ENCODE measurements around the gene OR6C75.
"Not testable (repeated sequence)": the region's sequence is repeated elsewhere in the genome, so short reads cannot be mapped to it uniquely, and the experiment has no call there.

OR6C75 gene

GRCh38 chr12:55362675-55363074 lies at the start of gene OR6C75:
Gene OR6C75 (plus strand): TSS chr12:55362975. CDS start chr12:55365111, 2,136 bp downstream.
- no peak for DNase-seq

- DNase-seq: no peak
Observed at GRCh38 chr12:55314043-55314442, 48.7 kb upstream of the OR6C75 start, which contains the start of gene OR6C1. Gene OR6C1 (plus strand): TSS chr12:55314343. CDS start chr12:55320600, 6,257 bp downstream.

- DNase-seq: no peak
Observed at GRCh38 chr12:55320201-55320600, 42.6 kb upstream of the OR6C75 start.

- not testable (repeated sequence) for DNase-seq
Observed at GRCh38 chr12:55325801-55326200, 37.0 kb upstream of the OR6C75 start.

GRCh38 chr12:55330446-55330845 lies 32.3 kb upstream of the OR6C75 start, which contains the start of gene OR6C3:
Gene OR6C3 (plus strand): TSS chr12:55330746. CDS start chr12:55331701, 955 bp downstream.
- DNase-seq: no peak

- no peak for DNase-seq
Observed at GRCh38 chr12:55336002-55336401, 26.8 kb upstream of the OR6C75 start.

- not testable (repeated sequence) for DNase-seq
Observed at GRCh38 chr12:55355338-55355737, 7.4 kb upstream of the OR6C75 start.

- DNase-seq: no peak
Observed at GRCh38 chr12:55365086-55365485, 2.3 kb downstream of the OR6C75 start.

- DNase-seq: no peak
Observed at GRCh38 chr12:55372521-55372920, 9.7 kb downstream of the OR6C75 start.

GRCh38 chr12:55385891-55386290 lies 23.1 kb downstream of the OR6C75 start:
- DNase-seq: no peak

- DNase-seq: no peak
Observed at GRCh38 chr12:55392032-55392795, 29.4 kb downstream of the OR6C75 start.

- DNase-seq: no peak
Observed at GRCh38 chr12:55396326-55396725, 33.6 kb downstream of the OR6C75 start.

- no peak for DNase-seq
Observed at GRCh38 chr12:55400229-55400628, 37.5 kb downstream of the OR6C75 start, which contains the start of gene OR6C65. Gene OR6C65 (plus strand): TSS chr12:55400529. CDS start chr12:55400529, 0 bp downstream.

GRCh38 chr12:55407866-55408265 lies 45.1 kb downstream of the OR6C75 start:
- DNase-seq: no peak

- not testable (repeated sequence) for DNase-seq
Observed at GRCh38 chr12:55409133-55409532, 46.4 kb downstream of the OR6C75 start.

GRCh38 chr12:55412138-55412537 lies 49.4 kb downstream of the OR6C75 start:
- DNase-seq: not testable (repeated sequence)

GRCh38 chr12:55413498-55414388 lies 51.0 kb downstream of the OR6C75 start:
- not testable (repeated sequence) for DNase-seq

GRCh38 chr12:55414396-55414823 lies 51.6 kb downstream of the OR6C75 start:
- DNase-seq: not testable (repeated sequence)

GRCh38 chr12:55414889-55415288 lies 52.1 kb downstream of the OR6C75 start:
- DNase-seq: not testable (repeated sequence)

- no peak for DNase-seq
Observed at GRCh38 chr12:55416961-55417360, 54.2 kb downstream of the OR6C75 start.
